ENCODE measurements around the gene HECTD2. TPM values are rescaled to one million over a fixed set of nuclear protein-coding genes. Genes with fewer than 3 reads are reported as not detected.
"Not testable (repeated sequence)": the region's sequence is repeated elsewhere in the genome, so short reads cannot be mapped to it uniquely, and the experiment has no call there.

HECTD2 gene, protein sequence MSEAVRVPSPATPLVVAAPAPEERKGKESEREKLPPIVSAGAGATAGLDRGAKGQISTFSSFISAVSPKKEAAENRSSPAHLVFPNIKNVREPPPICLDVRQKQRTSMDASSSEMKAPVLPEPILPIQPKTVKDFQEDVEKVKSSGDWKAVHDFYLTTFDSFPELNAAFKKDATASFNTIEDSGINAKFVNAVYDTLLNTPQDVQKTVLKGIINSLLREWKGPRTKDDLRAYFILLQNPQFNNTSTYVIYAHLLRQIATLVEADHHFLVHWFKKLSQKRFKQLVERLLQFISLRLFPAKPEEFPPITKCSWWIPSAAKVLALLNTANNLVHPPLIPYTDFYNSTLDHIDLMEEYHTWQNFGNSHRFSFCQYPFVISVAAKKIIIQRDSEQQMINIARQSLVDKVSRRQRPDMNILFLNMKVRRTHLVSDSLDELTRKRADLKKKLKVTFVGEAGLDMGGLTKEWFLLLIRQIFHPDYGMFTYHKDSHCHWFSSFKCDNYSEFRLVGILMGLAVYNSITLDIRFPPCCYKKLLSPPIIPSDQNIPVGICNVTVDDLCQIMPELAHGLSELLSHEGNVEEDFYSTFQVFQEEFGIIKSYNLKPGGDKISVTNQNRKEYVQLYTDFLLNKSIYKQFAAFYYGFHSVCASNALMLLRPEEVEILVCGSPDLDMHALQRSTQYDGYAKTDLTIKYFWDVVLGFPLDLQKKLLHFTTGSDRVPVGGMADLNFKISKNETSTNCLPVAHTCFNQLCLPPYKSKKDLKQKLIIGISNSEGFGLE
- total RNA-seq = 3.1 and 6.0 TPM in 2 replicates

DNA sequence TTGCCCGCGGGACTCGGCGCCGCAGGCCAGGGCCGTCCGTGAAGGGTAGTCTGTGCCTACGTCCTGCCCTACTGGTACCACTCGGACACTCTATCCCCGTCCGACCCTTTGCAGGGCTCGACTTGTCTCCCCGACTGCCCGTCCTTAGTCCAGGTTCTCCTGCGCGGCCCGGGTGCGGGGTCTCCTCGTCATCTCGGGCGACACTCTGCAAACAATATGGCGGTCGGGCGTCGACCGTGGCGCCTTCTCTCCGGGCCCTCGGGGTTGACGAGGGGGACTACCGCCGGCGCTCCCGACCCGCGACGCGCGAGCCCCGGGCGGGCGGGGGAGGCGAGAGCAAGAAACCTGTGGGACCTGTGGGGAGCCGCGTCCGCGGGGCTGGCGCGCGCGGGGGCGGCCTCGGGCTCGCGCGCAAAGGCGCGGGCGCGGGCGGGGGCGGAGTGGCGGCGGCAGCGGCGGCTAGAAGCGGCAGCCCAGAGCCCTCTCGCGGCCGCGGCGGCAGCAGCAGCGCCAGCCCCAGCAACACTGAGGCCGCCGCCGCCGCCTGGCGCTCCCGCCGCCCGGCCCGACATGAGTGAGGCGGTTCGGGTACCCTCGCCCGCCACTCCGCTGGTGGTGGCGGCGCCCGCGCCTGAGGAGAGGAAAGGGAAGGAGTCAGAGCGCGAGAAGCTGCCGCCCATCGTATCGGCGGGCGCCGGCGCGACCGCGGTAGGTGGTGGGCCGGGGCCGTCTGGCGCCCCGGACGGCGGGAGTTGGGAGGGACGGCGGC, at the start of gene HECTD2:
HECTD2 (plus strand) TSS at position 476 of the 769 bp plus-strand sequence; CDS start at position 571, 95 bp downstream.
- peak; percentile 83 to 90 for DNase-seq (ENCODE audit: low read depth in 2 of 2)

DNA sequence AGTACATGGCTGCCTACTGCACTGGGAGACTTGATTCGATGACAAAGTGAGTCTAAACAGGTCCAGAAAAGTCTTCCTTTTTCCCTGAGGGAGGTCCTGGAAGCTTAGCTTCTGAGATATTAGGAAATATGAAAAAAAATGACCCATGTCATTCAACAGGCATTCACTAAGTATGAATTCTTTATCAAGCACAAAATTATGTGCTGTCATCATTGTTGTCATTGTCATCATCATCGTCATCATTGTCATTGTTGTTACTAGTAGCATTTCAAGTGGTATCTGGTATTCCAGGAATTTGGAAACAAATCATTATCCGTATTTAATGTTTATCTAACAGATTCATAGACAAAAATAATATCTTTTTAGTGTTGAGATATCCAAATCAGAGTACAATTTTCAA, 49.7 kb upstream of the HECTD2 start:
- peak in 1 of 2 donors; percentile 35 for DNase-seq (ENCODE audit: low read depth in 2 of 2)

GRCh38 chr10:91365519-91365918, 44.6 kb upstream of the HECTD2 start:
- not testable (repeated sequence) for DNase-seq (ENCODE audit: low read depth in 2 of 2)

DNA sequence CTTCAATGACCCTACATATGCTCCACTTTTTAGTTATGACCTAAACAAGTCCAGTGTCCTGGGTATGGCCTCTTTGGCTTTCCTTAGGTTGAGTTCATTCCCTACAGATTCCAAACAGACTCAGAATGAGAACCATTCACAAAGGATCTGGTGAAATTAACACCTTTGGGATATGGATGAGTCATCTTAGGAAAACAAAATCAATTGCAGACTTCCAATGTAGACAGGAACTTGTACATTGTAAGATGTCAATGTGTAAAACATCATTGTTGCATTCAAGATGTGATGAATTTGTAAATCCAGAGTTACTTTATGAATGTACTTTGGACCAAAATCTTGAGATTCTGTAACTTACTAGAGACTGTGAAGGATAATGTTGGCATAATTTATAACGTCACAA, 43.4 kb upstream of the HECTD2 start:
- DNase-seq (ENCODE audit: low read depth in 2 of 2) = peak in 1 of 2 donors; percentile 27

- no peak for DNase-seq (ENCODE audit: low read depth in 2 of 2)
Measured at GRCh38 chr10:91367127-91367531, 43.0 kb upstream of the HECTD2 start.

- no peak for DNase-seq (ENCODE audit: low read depth in 2 of 2)
Measured at GRCh38 chr10:91367558-91367957, 42.6 kb upstream of the HECTD2 start.

- DNase-seq (ENCODE audit: low read depth in 2 of 2) = peak; percentile 68 to 70
Measured at GRCh38 chr10:91369978-91370589, 40.1 kb upstream of the HECTD2 start.

DNA sequence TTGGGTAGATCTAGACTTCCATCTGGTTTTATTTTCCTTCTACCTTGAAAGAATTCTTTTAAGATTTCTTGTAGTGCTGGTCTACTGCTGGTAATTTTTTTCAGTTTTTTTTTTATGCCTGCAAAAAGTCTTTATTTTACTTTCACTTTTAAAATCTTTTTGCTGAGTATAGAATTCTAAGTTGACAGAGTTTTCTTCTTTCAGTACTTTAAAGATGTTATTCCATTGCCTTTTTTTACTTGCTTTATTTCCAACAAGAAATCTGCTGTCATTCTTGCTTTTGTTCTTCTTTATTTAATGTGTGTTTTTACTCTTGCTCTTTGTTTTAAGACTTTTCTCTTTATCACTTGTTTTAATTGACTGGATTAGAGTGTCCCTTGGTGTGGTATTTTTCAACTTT, 36.1 kb upstream of the HECTD2 start:
- no peak for DNase-seq (ENCODE audit: low read depth in 2 of 2)

- peak; percentile 25 to 43 for DNase-seq (ENCODE audit: low read depth in 2 of 2)
Measured at GRCh38 chr10:91378061-91378460, 32.1 kb upstream of the HECTD2 start.

- no peak for DNase-seq (ENCODE audit: low read depth in 2 of 2)
Measured at GRCh38 chr10:91380873-91381256, 29.3 kb upstream of the HECTD2 start.

GRCh38 chr10:91381257-91381891, 28.8 kb upstream of the HECTD2 start:
- peak; percentile 28 to 31 for DNase-seq (ENCODE audit: low read depth in 2 of 2)

DNA sequence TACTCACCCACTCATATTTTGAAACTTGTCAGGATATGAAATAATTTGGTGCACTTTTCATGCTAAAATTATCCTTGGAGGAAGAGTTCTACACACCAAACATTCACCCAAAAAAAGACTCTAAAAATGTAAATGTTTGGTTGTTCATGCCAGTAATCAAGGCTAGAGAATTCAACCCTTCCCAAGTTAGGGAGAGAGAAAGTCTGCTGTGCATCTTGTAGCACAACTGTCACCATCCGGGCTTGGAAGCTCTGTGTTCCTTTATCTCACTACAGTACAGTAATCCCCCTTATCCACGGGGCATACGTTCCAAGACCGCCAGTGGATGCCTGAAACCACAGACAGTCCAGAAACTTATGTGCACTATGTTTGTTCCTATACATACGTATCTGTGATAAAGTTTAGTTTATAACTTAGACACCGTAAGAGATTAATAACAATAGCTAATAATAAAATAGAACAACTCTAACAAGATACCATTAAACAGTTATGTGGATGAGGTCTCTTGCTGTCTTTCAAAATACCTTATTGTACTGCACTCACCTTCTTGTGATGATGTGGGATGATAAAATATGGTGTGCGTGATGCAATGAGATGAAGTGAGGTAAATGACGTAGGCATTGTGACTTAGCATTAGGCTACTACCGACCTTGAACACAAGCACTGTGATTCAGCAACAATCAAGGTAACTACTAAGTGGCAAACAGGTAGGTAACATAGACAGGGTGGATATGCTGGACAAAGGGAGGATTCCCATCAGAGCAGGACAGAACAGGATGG, 24.6 kb upstream of the HECTD2 start:
- no peak for DNase-seq (ENCODE audit: low read depth in 2 of 2)

- DNase-seq (ENCODE audit: low read depth in 2 of 2) = peak; percentile 72 to 85
Measured at GRCh38 chr10:91389636-91390512, 20.3 kb upstream of the HECTD2 start.

- not testable (repeated sequence) for DNase-seq (ENCODE audit: low read depth in 2 of 2)
Measured at GRCh38 chr10:91390513-91390825, 19.7 kb upstream of the HECTD2 start.

GRCh38 chr10:91391920-91392319, 18.2 kb upstream of the HECTD2 start:
- peak in 1 of 2 donors; percentile 16 for DNase-seq (ENCODE audit: low read depth in 2 of 2)

GRCh38 chr10:91406322-91406721, 3.8 kb upstream of the HECTD2 start:
- DNase-seq (ENCODE audit: low read depth in 2 of 2) = no peak

GRCh38 chr10:91409069-91409868, 875 bp upstream of the HECTD2 start:
- DNase-seq (ENCODE audit: low read depth in 2 of 2) = peak; percentile 84 to 97

GRCh38 chr10:91410638-91411371, 661 bp downstream of the HECTD2 start:
- peak; percentile 46 to 68 for DNase-seq (ENCODE audit: low read depth in 2 of 2)

All from lung microvascular endothelial cell (primary cell).